GM12878 (cell line): ENCODE measurements around the gene SSH3. TPM values are rescaled to one million over a fixed set of nuclear protein-coding genes. Genes with fewer than 3 reads are reported as not detected.

Experiments used
- ATAC-seq: fragments of 200-7000 bp; cut with Tn5 transposase; 3 replicates; pipeline ENCODE4 v1.9.1; 2020; ENCODE audit warnings: mild to moderate bottlenecking, moderate library complexity
- BruUV-seq: library from RNA; stranded (reverse); fragments of 400-500 nt; replicated peaks from 2 replicates; lab custom pipeline; 2021; lab: Mats Ljungman, UMichigan
- CTCF ChIA-PET: fragments of 300-600 bp; sonication (Branson Sonifier 250); formaldehyde crosslinking; extraction: SDS; loops from one replicate; lab custom pipeline; 2021; ENCODE audit warnings: inconsistent platforms; lab: Yijun Ruan, JAX
- POLR2A ChIA-PET: fragments of 350-600 bp; formaldehyde crosslinking; extraction: SDS; loops from one replicate; lab custom pipeline; 2021; ENCODE audit warnings: inconsistent platforms; lab: Charles Lee
- RAD21 ChIA-PET: fragments of 300-600 bp; sonication (Branson Sonifier 250); formaldehyde crosslinking; loops from one replicate; lab custom pipeline; 2023; ENCODE audit warnings: antibody characterized with exemption; ENCODE audit not compliant: unreplicated experiment; lab: Charles Lee
- SMC1A ChIA-PET: fragments of 300-600 bp; sonication (Branson Sonifier 250); formaldehyde crosslinking; loops from one replicate; lab custom pipeline; 2023; ENCODE audit not compliant: unreplicated experiment, uncharacterized antibody; lab: Charles Lee
- DNase-seq: peaks from one replicate; pipeline ENCODE4 v3.0.0-alpha.2; 2011; ENCODE audit warnings: low read depth, low spot score
- FAIRE-seq: peaks from 3 replicates; lab custom pipeline; 2011; peaks lifted over from hg19 to GRCh38; lab: Jason Lieb, UNC
- H2AFZ ChIP-seq: 2 replicates; pipeline ENCODE4 v1.6.0; 2011; ENCODE audit warnings: low read depth, low read length, control low read depth; ENCODE audit not compliant: control insufficient read depth
- H3K27ac ChIP-seq: 2 replicates; pipeline ENCODE4 v1.5.1; 2011; ENCODE audit warnings: control low read depth; ENCODE audit not compliant: control insufficient read depth, insufficient read depth
- H3K27me3 ChIP-seq, 2 experiments: replicated peaks in 1 of 2; 2 replicates each; pipeline versions ENCODE4 v1.6.0 to v1.6.1; 2011; ENCODE audit warnings: low read length in 1 of 2; ENCODE audit not compliant: control insufficient read depth in 2 of 2, insufficient read depth in 2 of 2
- H3K36me3 ChIP-seq, 2 experiments: 2 replicates each; pipeline ENCODE4 v1.5.1; 2011; ENCODE audit warnings: low read length in 1 of 2; ENCODE audit not compliant: control insufficient read depth in 2 of 2, insufficient read depth in 2 of 2
- H3K4me1 ChIP-seq: 2 replicates; pipeline ENCODE4 v1.6.1; 2011; ENCODE audit warnings: mild to moderate bottlenecking, low read length, moderate library complexity, mixed read lengths; ENCODE audit not compliant: control insufficient read depth, insufficient read depth
- H3K4me2 ChIP-seq: 2 replicates; pipeline ENCODE4 v1.6.0; 2011; ENCODE audit warnings: control low read depth; ENCODE audit not compliant: control insufficient read depth, insufficient read depth
- H3K4me3 ChIP-seq: fragments of 200-600 bp; sonication (generic); 2 replicates; pipeline ENCODE4 v1.5.1; 2016
- H3K79me2 ChIP-seq: 2 replicates; pipeline ENCODE4 v1.6.0; 2011; ENCODE audit warnings: low read length; ENCODE audit not compliant: control insufficient read depth, insufficient read depth
- H3K9ac ChIP-seq: 2 replicates; pipeline ENCODE4 v1.8.0; 2011; ENCODE audit warnings: low read length, control low read depth, mixed read lengths; ENCODE audit not compliant: control insufficient read depth, insufficient read depth
- H3K9me3 ChIP-seq: replicated peaks from 3 replicates; pipeline ENCODE4 v1.5.1; 2011; ENCODE audit warnings: mild to moderate bottlenecking, low read length; ENCODE audit not compliant: control insufficient read depth, insufficient read depth
- H4K20me1 ChIP-seq: 2 replicates; pipeline ENCODE4 v1.6.0; 2011; ENCODE audit not compliant: control insufficient read depth, insufficient read depth
- CHD2 ChIP-seq: IDR thresholded peaks from 2 replicates; pipeline ENCODE4 v1.6.1; 2011; ENCODE audit warnings: low read depth, low read length, improper control_type of control experiment, borderline replicate concordance
- EP300 ChIP-seq, 2 experiments: fragments of 150-350 bp in 1 of 2; IDR thresholded peaks; 2 replicates each; pipeline ENCODE4 v1.6.1; 2011 to 2012; ENCODE audit warnings: low read depth in 2 of 2, low read length in 2 of 2, borderline replicate concordance in 1 of 2, improper control_type of control experiment in 1 of 2, inconsistent platforms in 1 of 2; ENCODE audit not compliant: control insufficient read depth in 1 of 2
- GABPA ChIP-seq: IDR thresholded peaks from 2 replicates; pipeline ENCODE4 v1.6.1; 2014; ENCODE audit warnings: antibody characterized with exemption, low read depth, mild to moderate bottlenecking, inconsistent platforms
- REST ChIP-seq: IDR thresholded peaks from 2 replicates; pipeline ENCODE4 v1.6.1; 2012; ENCODE audit warnings: mild to moderate bottlenecking, low read depth, low read length
- SMC3 ChIP-seq: IDR thresholded peaks from 2 replicates; pipeline ENCODE4 v1.6.1; 2011; ENCODE audit warnings: low read length, improper control_type of control experiment, borderline replicate concordance
- STAT1 ChIP-seq: fragments of 450-650 bp; conservative IDR thresholded peaks from 2 replicates; pipeline ENCODE4 v1.6.1; 2014; ENCODE audit warnings: antibody characterized with exemption, mild to moderate bottlenecking
- ZNF592 ChIP-seq: fragments of 450-650 bp; IDR thresholded peaks from 2 replicates; pipeline ENCODE4 v1.6.1; 2017; ENCODE audit warnings: mild to moderate bottlenecking, moderate library complexity
- ZNF687 ChIP-seq: fragments of 450-650 bp; IDR thresholded peaks from 2 replicates; pipeline ENCODE4 v1.6.1; 2017; ENCODE audit warnings: mild to moderate bottlenecking, moderate library complexity
- WGBS: methylation state at CpG from one replicate; pipeline ENCODE4 v1.1.6; 2016; ENCODE audit warnings: low lambda C conversion rate; ENCODE audit not compliant: insufficient replicate concordance, insufficient coverage; ENCODE audit errors: missing lambda C conversion rate; 5-methylcytosine and 5-hydroxymethylcytosine counted together
- in situ Hi-C: fragments of 300-500 bp; cut with MboI; formaldehyde crosslinking; loops from 9 replicates; pipeline ENCODE4 v1.14.3; 2018; ENCODE audit warnings: mixed read lengths
- intact Hi-C: fragments of 100-400 bp; cut with micrococcal nuclease; formaldehyde crosslinking; loops from one replicate; pipeline ENCODE4 v1.14.2; 2022; ENCODE audit not compliant: unreplicated experiment
- polyA plus RNA-seq, 11 experiments: library from polyadenylated mRNA; depleted of rRNA in 4 of 11; unstranded in 6 of 11; stranded (reverse) in 5 of 11; fragments of >200 nt; fragmentation: Nextera tagmentation in 4 of 11; fragmentation: Illumina TruSeq in 1 of 11; extraction: Ambion mirVana in 4 of 11; extraction: Trizol in 1 of 11; gene quantifications; 1 replicate in 1 of 11; 2 replicates in 10 of 11; pipeline versions ENCODE4 v1.2.1 to v1.2.3, GENCODE V29; 2011 to 2016; ENCODE audit warnings: inconsistent platforms in 2 of 11, missing spikeins in 2 of 11, low read depth in 1 of 11
- total RNA-seq, 4 experiments: library from RNA; depleted of rRNA in 3 of 4; stranded (reverse); fragments of >200 nt in 3 of 4; fragmentation: Illumina TruSeq in 1 of 4; extraction: Trizol in 1 of 4; gene quantifications; 2 replicates each; pipeline versions ENCODE4 v1.2.1 to v1.2.3, GENCODE V29; 2013 to 2021

Gene SSH3
- total and polyA plus RNA-seq, 10 of the 15 experiments (the other 5 are each of a cell fraction or from before 2014, with no cell fraction given), result 0.05 to 0.83 (median 0.28) TPM; not detected in 3

GRCh38 chr11:67345247-67345919 is 42.1 kb downstream of the SSH3 start:
- Histone ChIP-seq H3K27me3 (no peaks in the 10 kb centered on the region), H3K9me3 (no peaks in the 10 kb centered on the region; the same call in 2 of the 3 replicates), H3K4me2 (peak overlapping the region; percentile 15), H3K4me1 (peaks cover 48% of the 10 kb centered on the region), H3K9ac (peak overlapping the region; percentile 34; the same call in 1 of the 2 replicates), H3K79me2 (no peaks in the 10 kb centered on the region), H3K36me3 (no peaks in the 10 kb centered on the region), H4K20me1 (no peaks in the 10 kb centered on the region), H2AFZ (peak overlapping the region; percentile 56), H3K27ac (peak overlapping the region; percentile 35), H3K4me3 (no peak overlapping the region)
- 25% methylated on average over 8 of the region's 8 CpGs for WGBS
- POLR2A ChIA-PET, result interaction anchor here (0.6 to 3.9 kb wide), 18 partner anchors 9 to 363 kb away, joined by 3 to 50 read pairs (median 4); partner anchors contain the start of genes CLCF1, POLD4 and RAD9A
- no TSS peak for BruUV-seq
- SMC1A ChIA-PET, result interaction anchor here (0.7 to 7.3 kb wide), 18 partner anchors 9 to 140 kb away, joined by 3 to 200 read pairs (median 4); partner anchors contain the start of genes POLD4 and RAD9A
- FAIRE-seq, result peak; percentile 62
- intact Hi-C loops, result no loop called here
- CTCF ChIA-PET, result interaction anchor here (0.7 to 11.8 kb wide), 31 partner anchors 10 to 299 kb away, joined by 3 to 390 read pairs (median 6); partner anchors contain the start of genes CLCF1, GSTP1, PITPNM1 and POLD4
- ATAC-seq, result peak; percentile 67
- in situ Hi-C loops, result no loop called here
- RAD21 ChIA-PET, result interaction anchor here (0.5 to 7.4 kb wide), 25 partner anchors 9 to 314 kb away, joined by 3 to 197 read pairs (median 5); partner anchors contain the start of genes CLCF1, POLD4, PPP1CA and RAD9A
- DNase-seq, result peak; percentile 48
- TF ChIP-seq ZNF687 (peak; percentile 57; the same call in 1 of the 2 replicates), STAT1 (no peak), CHD2 (peak; percentile 11; the same call in 1 of the 2 replicates), GABPA (no peak), ZNF592 (no peak), EP300 (IDR thresholded peaks at IDR 0.05; ENCODE audit: borderline replicate concordance in 1 of 2, control insufficient read depth in 1 of 2, low read depth in 2 of 2, low read length in 2 of 2) (no peak), SMC3 (no peak), REST (no peak)
